ENCODE measurements around the gene KRT222.

The KRT222 gene

GRCh38 chr17:40663252-40663651 lies 1.7 kb downstream of the KRT222 start:
- TF ChIP-seq, protein P1, sequence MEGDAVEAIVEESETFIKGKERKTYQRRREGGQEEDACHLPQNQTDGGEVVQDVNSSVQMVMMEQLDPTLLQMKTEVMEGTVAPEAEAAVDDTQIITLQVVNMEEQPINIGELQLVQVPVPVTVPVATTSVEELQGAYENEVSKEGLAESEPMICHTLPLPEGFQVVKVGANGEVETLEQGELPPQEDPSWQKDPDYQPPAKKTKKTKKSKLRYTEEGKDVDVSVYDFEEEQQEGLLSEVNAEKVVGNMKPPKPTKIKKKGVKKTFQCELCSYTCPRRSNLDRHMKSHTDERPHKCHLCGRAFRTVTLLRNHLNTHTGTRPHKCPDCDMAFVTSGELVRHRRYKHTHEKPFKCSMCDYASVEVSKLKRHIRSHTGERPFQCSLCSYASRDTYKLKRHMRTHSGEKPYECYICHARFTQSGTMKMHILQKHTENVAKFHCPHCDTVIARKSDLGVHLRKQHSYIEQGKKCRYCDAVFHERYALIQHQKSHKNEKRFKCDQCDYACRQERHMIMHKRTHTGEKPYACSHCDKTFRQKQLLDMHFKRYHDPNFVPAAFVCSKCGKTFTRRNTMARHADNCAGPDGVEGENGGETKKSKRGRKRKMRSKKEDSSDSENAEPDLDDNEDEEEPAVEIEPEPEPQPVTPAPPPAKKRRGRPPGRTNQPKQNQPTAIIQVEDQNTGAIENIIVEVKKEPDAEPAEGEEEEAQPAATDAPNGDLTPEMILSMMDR (IDR thresholded peaks at IDR 0.05; ENCODE audit: insufficient read depth, low read depth, low read length, missing control alignments) = no peak
- H3K4me3 ChIP-seq (ENCODE audit: low read length) = no peak overlapping the region
- DNase-seq (ENCODE audit: low read depth) = no peak

- no peak overlapping the region for H3K4me3 ChIP-seq (ENCODE audit: low read length)
- no peak for DNase-seq (ENCODE audit: low read depth)
- TF ChIP-seq, protein P1 (IDR thresholded peaks at IDR 0.05; ENCODE audit: insufficient read depth, low read depth, low read length, missing control alignments) = no peak
Measured at GRCh38 chr17:40659911-40660310, 5.1 kb downstream of the KRT222 start.

- DNase-seq (ENCODE audit: low read depth) = no peak
- no peak overlapping the region for H3K4me3 ChIP-seq (ENCODE audit: low read length)
- TF ChIP-seq, protein P1 (IDR thresholded peaks at IDR 0.05; ENCODE audit: insufficient read depth, low read depth, low read length, missing control alignments) = no peak
Measured at GRCh38 chr17:40658396-40658795, 6.6 kb downstream of the KRT222 start.

- DNase-seq (ENCODE audit: low read depth) = no peak
- TF ChIP-seq, protein P1 (IDR thresholded peaks at IDR 0.05; ENCODE audit: insufficient read depth, low read depth, low read length, missing control alignments) = no peak
- H3K4me3 ChIP-seq (ENCODE audit: low read length) = no peak overlapping the region
Measured at GRCh38 chr17:40651939-40652338, 13.0 kb downstream of the KRT222 start.

GRCh38 chr17:40648384-40648968 lies 16.5 kb downstream of the KRT222 start:
- H3K4me3 ChIP-seq (ENCODE audit: low read length) = peak overlapping the region; percentile 99
- DNase-seq (ENCODE audit: low read depth) = peak; percentile 9
- TF ChIP-seq, protein P1 (IDR thresholded peaks at IDR 0.05; ENCODE audit: insufficient read depth, low read depth, low read length, missing control alignments) = no peak

DNA sequence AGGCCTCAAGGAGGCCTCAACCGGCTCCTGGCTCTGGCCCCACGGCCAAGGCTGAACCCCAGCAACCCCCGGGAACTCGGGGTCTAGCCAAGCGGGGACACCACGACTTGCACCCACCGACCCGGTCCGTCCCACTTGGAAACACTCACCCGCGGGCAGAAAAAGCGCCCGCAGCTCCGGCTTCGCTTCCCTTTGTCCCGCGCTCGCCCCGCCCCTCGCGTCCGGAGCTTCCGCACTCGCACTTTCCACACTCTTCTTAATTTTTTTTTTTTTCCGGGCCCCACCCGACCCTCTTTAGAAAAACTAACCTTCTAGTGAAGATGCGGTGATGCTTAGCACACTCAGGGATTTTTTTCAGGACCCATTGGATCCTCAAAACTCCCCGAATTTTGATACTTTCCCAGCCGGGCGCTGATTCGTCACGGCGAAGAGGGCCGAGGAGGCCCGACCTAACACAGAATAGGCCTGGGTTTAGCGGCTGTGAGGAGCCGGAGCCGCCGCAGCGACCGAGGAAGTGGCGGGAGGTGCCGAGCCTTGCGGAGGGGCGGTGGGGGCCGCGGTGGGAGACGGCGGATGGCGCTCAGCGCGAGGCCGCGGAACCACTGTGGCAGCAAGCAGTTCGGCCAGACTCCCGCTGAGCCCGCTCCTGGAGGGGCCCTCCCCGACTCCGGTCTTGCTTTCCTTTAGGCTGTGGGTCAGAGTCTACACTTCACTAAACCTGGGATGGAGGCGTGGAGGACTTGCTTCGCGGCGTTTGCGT lies 17.2 kb downstream of the KRT222 start, which contains the start of gene SMARCE1:
Gene SMARCE1, minus strand, starts transcription at position 195 of the 760 bp plus-strand sequence. CDS start 2,016 bp downstream, outside the sequence.
- TF ChIP-seq, protein P1 (IDR thresholded peaks at IDR 0.05; ENCODE audit: insufficient read depth, low read depth, low read length, missing control alignments) = no peak
- peak within 1 kb of the TSS; percentile 99 for H3K4me3 ChIP-seq (ENCODE audit: low read length)
- peak; percentile 72 for DNase-seq (ENCODE audit: low read depth)
